Hepatocyte (in vitro differentiated cells): ENCODE measurements around the gene CHTOP. TPM values are rescaled to one million over a fixed set of nuclear protein-coding genes. Genes with fewer than 3 reads are reported as not detected.

ENCODE experiments used
- DNase-seq: peaks from one replicate; pipeline ENCODE4 v3.0.0-alpha.2; 2016; ENCODE audit warnings: low spot score
- H2AFZ ChIP-seq: fragments of 200-600 bp; sonication (generic); 2 replicates; pipeline ENCODE4 v1.6.0; 2016; ENCODE audit warnings: antibody characterized with exemption, mild to moderate bottlenecking
- H3K27ac ChIP-seq: fragments of 200-600 bp; sonication (generic); 2 replicates; pipeline ENCODE4 v1.5.1; 2016; ENCODE audit warnings: mild to moderate bottlenecking
- H3K27me3 ChIP-seq: fragments of 200-600 bp; sonication (generic); 2 replicates; pipeline ENCODE4 v1.6.1; 2016
- H3K36me3 ChIP-seq: fragments of 200-600 bp; sonication (generic); replicated peaks from 2 replicates; pipeline ENCODE4 v1.5.1; 2016; ENCODE audit warnings: low read depth; ENCODE audit not compliant: insufficient read depth
- H3K4me1 ChIP-seq: fragments of 200-600 bp; sonication (generic); 2 replicates; pipeline ENCODE4 v1.5.1; 2016; ENCODE audit warnings: mild to moderate bottlenecking, moderate library complexity; ENCODE audit not compliant: insufficient read depth
- H3K4me2 ChIP-seq: fragments of 200-600 bp; sonication (generic); 2 replicates; pipeline ENCODE4 v1.6.0; 2016
- H3K4me3 ChIP-seq: fragments of 200-600 bp; sonication (generic); 2 replicates; pipeline ENCODE4 v1.5.1; 2016; ENCODE audit warnings: mild to moderate bottlenecking
- H3K79me2 ChIP-seq: fragments of 200-600 bp; sonication (generic); 2 replicates; pipeline ENCODE4 v1.6.0; 2017; ENCODE audit warnings: mild to moderate bottlenecking
- H3K9me2 ChIP-seq: fragments of 200-600 bp; sonication (generic); replicated peaks from 2 replicates; pipeline ENCODE4 v1.6.0; 2017; ENCODE audit warnings: mild to moderate bottlenecking; ENCODE audit not compliant: insufficient read depth
- H3K9me3 ChIP-seq: fragments of 200-600 bp; sonication (generic); 2 replicates; pipeline ENCODE4 v1.5.1; 2016; ENCODE audit warnings: low read depth, mild to moderate bottlenecking
- H4K20me1 ChIP-seq: fragments of 200-600 bp; sonication (generic); 2 replicates; pipeline ENCODE4 v1.6.0; 2016; ENCODE audit warnings: mild to moderate bottlenecking; ENCODE audit not compliant: insufficient read depth, poor library complexity, severe bottlenecking
- EZH2 ChIP-seq: fragments of 200-600 bp; sonication (generic); IDR thresholded peaks from 2 replicates; pipeline ENCODE4 v1.6.1; 2016; ENCODE audit warnings: antibody characterized with exemption, mild to moderate bottlenecking, borderline replicate concordance
- EZH2phosphoT487 ChIP-seq: fragments of 200-600 bp; sonication (generic); IDR thresholded peaks from one replicate; pipeline ENCODE4 v1.6.1; 2018; ENCODE audit warnings: antibody characterized with exemption, mild to moderate bottlenecking, low read depth, moderate library complexity; ENCODE audit not compliant: unreplicated experiment, severe bottlenecking
- WGBS: methylation state at CpG from one replicate; pipeline ENCODE4 v1.1.6; 2016; ENCODE audit warnings: low lambda C conversion rate; ENCODE audit errors: missing lambda C conversion rate; 5-methylcytosine and 5-hydroxymethylcytosine counted together
- polyA plus RNA-seq: library from polyadenylated mRNA; unstranded; fragments of >200 nt; fragmentation: Nextera tagmentation; extraction: Ambion mirVana; gene quantifications from 2 replicates; pipeline ENCODE4 v1.2.1, GENCODE V29; 2016
- total RNA-seq: library from RNA; depleted of rRNA; stranded (reverse); fragments of >200 nt; gene quantifications from 2 replicates; pipeline ENCODE4 v1.2.3, GENCODE V29; 2014
- TF ChIP-seq, protein P1 (sequence below): fragments of 200-600 bp; sonication (generic); IDR thresholded peaks from 2 replicates; pipeline ENCODE4 v1.5.1; 2016; ENCODE audit warnings: antibody characterized with exemption, mild to moderate bottlenecking; ENCODE audit not compliant: poor library complexity

Gene CHTOP
- total and polyA plus RNA-seq, 2 experiments from 2014 or later, result 50.7 to 65.5 TPM

DNA sequence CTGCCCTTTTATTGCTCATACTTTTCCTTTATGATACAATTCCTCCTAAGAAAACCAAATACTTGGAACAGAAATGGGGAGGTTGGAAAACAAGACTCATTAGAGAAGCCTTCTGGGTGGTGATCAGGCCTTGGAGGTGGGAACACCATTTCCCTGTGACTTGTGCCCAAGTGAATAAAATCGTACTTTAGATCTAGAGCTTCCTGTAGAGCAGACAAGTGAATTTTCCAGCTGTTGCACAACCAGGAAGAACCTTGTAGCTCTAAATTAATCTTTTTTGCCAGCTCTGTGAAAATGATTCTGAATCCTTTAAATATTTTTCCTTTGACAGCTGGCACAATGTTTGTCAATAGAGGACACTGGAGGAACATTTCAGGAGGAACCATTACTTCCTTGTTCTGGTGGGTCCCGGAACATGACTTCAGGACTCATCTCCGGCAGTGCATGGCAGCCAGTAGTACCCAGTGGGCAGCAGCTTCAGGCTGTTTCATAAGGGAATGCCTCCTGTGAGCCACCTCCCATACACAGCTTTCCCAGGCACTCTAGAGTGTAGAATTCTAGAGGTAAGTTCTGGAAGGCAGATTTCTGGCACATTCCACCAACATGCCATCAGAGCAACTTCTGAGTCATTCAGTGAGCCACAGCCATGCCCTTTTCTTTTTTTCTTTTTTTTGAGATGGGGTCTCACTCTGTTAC lies 19.1 kb downstream of the CHTOP start:
- Histone ChIP-seq H3K9me2 (no peaks in the 10 kb centered on the region), H3K4me3 (no peak overlapping the region), H3K4me1 (no peaks in the 10 kb centered on the region), H3K9me3 (no peaks in the 10 kb centered on the region), H3K27ac (peak overlapping the region; percentile 48), H3K79me2 (no peaks in the 10 kb centered on the region), H3K36me3 (no peaks in the 10 kb centered on the region), H4K20me1 (no peaks in the 10 kb centered on the region), H3K4me2 (peak overlapping the region; percentile 33), H2AFZ (peak overlapping the region; percentile 66), H3K27me3 (no peaks in the 10 kb centered on the region)
- TF ChIP-seq, protein P1, sequence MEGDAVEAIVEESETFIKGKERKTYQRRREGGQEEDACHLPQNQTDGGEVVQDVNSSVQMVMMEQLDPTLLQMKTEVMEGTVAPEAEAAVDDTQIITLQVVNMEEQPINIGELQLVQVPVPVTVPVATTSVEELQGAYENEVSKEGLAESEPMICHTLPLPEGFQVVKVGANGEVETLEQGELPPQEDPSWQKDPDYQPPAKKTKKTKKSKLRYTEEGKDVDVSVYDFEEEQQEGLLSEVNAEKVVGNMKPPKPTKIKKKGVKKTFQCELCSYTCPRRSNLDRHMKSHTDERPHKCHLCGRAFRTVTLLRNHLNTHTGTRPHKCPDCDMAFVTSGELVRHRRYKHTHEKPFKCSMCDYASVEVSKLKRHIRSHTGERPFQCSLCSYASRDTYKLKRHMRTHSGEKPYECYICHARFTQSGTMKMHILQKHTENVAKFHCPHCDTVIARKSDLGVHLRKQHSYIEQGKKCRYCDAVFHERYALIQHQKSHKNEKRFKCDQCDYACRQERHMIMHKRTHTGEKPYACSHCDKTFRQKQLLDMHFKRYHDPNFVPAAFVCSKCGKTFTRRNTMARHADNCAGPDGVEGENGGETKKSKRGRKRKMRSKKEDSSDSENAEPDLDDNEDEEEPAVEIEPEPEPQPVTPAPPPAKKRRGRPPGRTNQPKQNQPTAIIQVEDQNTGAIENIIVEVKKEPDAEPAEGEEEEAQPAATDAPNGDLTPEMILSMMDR, result no peak
- no peak for TF ChIP-seq EZH2
- no peak for TF ChIP-seq EZH2phosphoT487
- DNase-seq, result peak; percentile 14
- 89% methylated on average over 3 of the region's 3 CpGs for WGBS

DNA sequence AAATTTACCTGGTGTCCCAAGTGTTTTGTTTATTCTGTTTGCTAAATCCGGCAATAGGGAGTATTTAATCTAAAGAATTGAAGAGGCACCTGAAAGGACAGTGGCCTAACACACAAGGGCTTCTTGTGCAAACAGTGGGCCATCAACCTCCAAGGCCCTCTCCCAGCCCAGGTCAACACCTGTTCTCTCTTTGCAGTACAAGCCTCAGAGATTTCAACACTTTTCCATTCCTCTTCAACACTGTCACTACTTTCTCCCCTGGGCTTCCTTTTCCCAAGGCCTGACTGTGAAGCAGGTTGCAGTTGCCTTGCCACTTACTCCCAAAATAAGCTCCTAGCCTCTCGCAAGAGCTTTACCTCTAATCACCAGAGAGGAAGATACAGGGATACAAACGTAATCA lies 21.5 kb downstream of the CHTOP start:
- Histone ChIP-seq H3K4me2 (no peak overlapping the region), H3K4me3 (no peak overlapping the region), H3K36me3 (no peaks in the 10 kb centered on the region), H3K79me2 (peaks cover 14% of the 10 kb centered on the region), H3K4me1 (peaks cover 5% of the 10 kb centered on the region), H3K27ac (no peak overlapping the region), H3K9me2 (no peaks in the 10 kb centered on the region), H4K20me1 (no peaks in the 10 kb centered on the region), H3K27me3 (no peaks in the 10 kb centered on the region), H3K9me3 (no peaks in the 10 kb centered on the region), H2AFZ (no peak overlapping the region)
- no peak for TF ChIP-seq EZH2
- TF ChIP-seq, protein P1, result no peak
- TF ChIP-seq EZH2phosphoT487, result no peak
- WGBS, result 76% methylated on average over 3 of the region's 3 CpGs
- DNase-seq, result peak; percentile 12

- Histone ChIP-seq H3K4me2 (peak within 1 kb of the TSS; percentile 91), H3K4me1 (peaks cover 5% of the 10 kb centered on the region), H3K36me3 (no peaks in the 10 kb centered on the region), H4K20me1 (no peaks in the 10 kb centered on the region), H3K79me2 (peaks cover 17% of the 10 kb centered on the region), H3K9me2 (no peaks in the 10 kb centered on the region), H2AFZ (peak within 1 kb of the TSS; percentile 82), H3K4me3 (peak within 1 kb of the TSS; percentile 85), H3K27me3 (no peaks in the 10 kb centered on the region), H3K9me3 (no peaks in the 10 kb centered on the region), H3K27ac (peak within 1 kb of the TSS; percentile 89)
- peak; percentile 95 for DNase-seq
- WGBS, result 3% methylated on average over 47 of the region's 53 CpGs
- TF ChIP-seq, protein P1, result no peak
- TF ChIP-seq EZH2 (no peak), EZH2phosphoT487 (no peak)
Observed at GRCh38 chr1:153658400-153659174, 24.7 kb downstream of the CHTOP start, which contains the start of gene SNAPIN. Gene SNAPIN, plus strand, starts transcription at chr1:153658703. Its CDS starts 41 bp downstream, at chr1:153658744.
